ENCODE results near the gene NUFIP1.

NUFIP1 gene

DNA sequence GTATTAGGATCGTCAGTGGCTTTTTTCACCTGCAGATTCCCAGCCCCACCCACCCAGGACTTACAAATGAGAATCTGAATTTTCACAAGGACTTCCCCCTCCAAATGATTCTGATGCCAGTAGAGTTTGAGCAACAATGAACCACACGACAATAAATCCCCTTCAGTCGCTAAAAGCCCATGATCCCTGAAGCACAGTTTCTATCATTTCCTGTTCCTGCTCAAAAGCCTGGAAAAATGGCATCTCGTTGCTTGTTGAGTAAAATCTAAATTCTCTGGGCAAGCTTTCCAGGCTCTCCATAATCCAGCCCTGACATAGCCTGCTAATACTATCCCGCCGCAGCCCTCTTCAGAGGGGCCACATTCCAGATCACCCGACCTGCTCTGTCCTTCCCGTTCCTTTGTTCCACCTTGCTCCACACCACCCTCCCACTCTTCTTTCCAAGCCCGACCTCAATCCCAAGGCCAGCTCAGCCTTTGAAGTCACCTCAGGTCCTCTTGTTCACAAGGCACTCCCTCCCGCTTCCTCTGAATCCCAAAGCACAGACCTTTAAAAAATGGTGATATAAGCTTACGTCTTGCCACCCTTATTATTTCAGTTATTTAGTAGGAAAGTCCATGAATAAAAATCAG, 67.9 kb downstream of the NUFIP1 start:
- TF ChIP-seq, protein P1, sequence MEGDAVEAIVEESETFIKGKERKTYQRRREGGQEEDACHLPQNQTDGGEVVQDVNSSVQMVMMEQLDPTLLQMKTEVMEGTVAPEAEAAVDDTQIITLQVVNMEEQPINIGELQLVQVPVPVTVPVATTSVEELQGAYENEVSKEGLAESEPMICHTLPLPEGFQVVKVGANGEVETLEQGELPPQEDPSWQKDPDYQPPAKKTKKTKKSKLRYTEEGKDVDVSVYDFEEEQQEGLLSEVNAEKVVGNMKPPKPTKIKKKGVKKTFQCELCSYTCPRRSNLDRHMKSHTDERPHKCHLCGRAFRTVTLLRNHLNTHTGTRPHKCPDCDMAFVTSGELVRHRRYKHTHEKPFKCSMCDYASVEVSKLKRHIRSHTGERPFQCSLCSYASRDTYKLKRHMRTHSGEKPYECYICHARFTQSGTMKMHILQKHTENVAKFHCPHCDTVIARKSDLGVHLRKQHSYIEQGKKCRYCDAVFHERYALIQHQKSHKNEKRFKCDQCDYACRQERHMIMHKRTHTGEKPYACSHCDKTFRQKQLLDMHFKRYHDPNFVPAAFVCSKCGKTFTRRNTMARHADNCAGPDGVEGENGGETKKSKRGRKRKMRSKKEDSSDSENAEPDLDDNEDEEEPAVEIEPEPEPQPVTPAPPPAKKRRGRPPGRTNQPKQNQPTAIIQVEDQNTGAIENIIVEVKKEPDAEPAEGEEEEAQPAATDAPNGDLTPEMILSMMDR (IDR thresholded peaks at IDR 0.05; ENCODE audit: low read depth, low read length) = no peak
- no peak overlapping the region for H3K27ac ChIP-seq
- DNase-seq = no peak
- H3K4me3 ChIP-seq (ENCODE audit: low read depth, low read length) = no peak overlapping the region
- H3K27me3 ChIP-seq (ENCODE audit: insufficient read depth, low read depth, severe bottlenecking) = no peaks in the 10 kb centered on the region
- no peaks in the 10 kb centered on the region for H3K36me3 ChIP-seq
- H3K9me3 ChIP-seq (ENCODE audit: severe bottlenecking) = no peaks in the 10 kb centered on the region

DNA sequence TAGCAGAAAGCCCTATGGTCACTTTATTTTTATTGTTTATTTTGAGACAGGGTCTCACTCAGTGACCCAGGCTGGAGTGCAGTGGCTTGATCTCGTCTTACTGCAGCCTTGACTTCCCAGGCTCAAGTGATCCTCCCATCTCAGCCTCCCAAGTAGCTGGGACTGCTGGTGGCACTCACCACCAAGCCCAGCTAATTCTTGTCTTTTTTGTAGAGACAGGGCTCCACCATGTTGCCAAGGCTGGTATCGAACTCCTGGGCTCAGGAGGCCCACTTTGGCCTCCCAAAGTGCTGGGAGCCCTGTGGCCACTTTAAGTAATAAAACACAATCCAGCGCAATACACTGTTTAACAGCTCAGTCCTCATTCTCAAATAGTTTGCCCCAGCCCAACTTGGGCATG, 69.3 kb downstream of the NUFIP1 start:
- TF ChIP-seq, protein P1 (IDR thresholded peaks at IDR 0.05; ENCODE audit: low read depth, low read length) = no peak
- Histone ChIP-seq H3K4me3 (ENCODE audit: low read depth, low read length) (no peak overlapping the region), H3K27me3 (ENCODE audit: insufficient read depth, low read depth, severe bottlenecking) (no peaks in the 10 kb centered on the region), H3K27ac (no peak overlapping the region), H3K36me3 (no peaks in the 10 kb centered on the region), H3K9me3 (ENCODE audit: severe bottlenecking) (no peaks in the 10 kb centered on the region)
- DNase-seq = no peak

DNA sequence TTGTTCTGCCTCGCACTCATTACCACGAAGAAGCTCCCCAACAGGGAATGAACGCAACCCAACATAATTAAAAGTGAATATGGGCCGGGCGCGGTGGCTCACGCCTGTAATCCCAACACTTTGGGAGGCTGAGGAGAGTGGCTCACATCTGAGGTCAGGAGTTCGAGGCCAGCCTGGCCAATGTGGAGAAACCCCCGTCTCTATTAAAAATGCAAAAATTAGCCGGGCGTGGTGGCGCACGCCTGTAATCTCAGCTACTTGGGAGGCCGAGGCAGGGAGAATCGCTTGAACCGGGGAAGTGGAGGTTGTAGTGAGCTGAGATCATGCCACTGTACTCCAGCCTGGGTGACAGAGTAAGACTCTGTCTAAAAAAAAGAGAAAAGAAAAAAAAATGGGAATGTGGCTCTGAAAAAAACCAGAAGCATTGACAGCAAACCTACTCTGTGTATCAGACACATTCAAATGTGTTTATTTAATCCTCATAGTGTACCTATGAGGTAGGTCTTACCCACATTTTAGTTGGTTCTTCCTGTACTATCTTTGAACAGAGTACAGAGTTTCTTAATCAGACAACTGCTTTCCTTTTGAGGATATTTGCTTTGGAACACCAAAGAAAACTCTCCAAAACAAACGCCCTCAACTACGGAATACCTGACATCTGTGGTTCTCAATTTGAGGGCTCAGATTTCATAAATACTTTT, 70.0 kb downstream of the NUFIP1 start:
- Histone ChIP-seq H3K36me3 (no peaks in the 10 kb centered on the region), H3K27me3 (ENCODE audit: insufficient read depth, low read depth, severe bottlenecking) (no peaks in the 10 kb centered on the region), H3K9me3 (ENCODE audit: severe bottlenecking) (no peaks in the 10 kb centered on the region), H3K4me3 (ENCODE audit: low read depth, low read length) (peak overlapping the region; percentile 95), H3K27ac (no peak overlapping the region; the same call in 1 of the 2 replicates)
- TF ChIP-seq, protein P1 (IDR thresholded peaks at IDR 0.05; ENCODE audit: low read depth, low read length) = no peak
- no peak for DNase-seq

DNA sequence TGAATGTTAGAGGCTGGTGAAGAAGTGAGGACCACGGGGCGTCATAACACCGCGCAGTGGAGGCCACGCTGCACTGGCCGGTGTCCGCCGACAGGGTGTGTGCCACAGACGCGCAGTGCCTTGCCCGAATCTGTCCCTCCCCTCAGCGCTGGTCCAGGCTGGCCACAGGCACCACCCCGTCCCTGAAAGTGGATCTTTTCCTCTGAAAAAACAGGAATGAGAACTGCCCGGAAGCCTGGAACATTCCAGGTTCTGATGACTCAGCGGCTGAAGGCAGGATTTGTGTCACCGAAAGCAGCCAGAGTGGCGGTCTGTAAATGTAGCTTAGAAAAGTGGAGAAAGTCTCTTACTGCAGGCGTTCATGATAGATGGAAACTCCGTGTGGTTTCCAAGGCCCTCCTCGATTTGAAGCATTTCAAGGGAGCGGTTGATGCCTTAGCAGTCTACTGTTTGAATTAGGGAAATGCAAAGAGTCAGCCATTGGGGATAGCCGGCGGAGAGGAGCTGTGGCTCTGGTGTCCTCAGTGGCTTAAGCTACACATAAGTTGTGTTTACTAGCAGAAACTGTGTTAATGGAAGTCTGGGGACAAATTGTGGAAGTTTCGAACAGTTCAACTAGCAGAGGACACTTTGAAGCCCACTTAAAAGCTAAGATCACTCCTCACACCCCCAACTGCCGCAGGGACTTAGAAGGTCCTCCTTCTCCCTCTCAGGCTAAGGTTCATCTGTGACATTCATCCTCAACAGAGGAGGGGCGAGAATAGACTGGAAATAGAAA, 70.8 kb downstream of the NUFIP1 start:
- Histone ChIP-seq H3K27ac (peak overlapping the region; percentile 72), H3K36me3 (no peaks in the 10 kb centered on the region), H3K27me3 (ENCODE audit: insufficient read depth, low read depth, severe bottlenecking) (no peaks in the 10 kb centered on the region), H3K9me3 (ENCODE audit: severe bottlenecking) (no peaks in the 10 kb centered on the region), H3K4me3 (ENCODE audit: low read depth, low read length) (peak overlapping the region; percentile 95)
- TF ChIP-seq, protein P1 (IDR thresholded peaks at IDR 0.05; ENCODE audit: low read depth, low read length) = peak; percentile 94
- DNase-seq = peak; percentile 92

DNA sequence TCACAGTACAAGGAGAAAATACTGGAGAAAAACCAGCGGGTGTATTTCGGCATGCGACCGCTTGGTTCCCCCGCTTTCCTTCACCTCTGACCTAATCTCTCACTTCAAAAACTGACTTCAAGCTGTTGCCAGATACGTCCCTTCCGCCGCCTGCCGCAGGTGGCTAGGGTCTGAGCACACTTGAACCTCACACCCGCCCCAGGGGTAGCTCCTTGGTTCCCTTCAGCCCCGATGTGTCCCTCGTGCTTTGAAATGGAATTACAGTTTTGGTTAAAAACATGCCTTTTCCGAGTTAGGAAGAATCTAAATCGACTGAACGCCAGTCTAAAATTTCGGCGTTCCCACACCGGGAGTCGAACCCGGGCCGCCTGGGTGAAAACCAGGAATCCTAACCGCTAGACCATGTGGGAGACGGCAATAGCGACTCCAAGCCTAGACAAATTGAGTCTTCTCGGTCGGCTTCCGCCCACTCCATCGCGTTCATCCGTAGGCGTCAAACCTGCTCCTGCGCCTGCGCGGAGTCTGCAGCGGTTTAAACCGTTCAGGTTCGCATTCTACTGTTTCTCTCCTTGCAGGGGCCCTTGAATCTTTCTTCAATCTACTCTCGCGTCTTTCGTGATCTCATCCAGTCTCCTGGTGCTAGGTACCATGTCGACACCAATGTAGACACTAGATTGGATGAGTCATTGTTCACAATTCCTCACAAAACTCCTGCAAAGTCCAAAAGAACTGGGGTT, 71.5 kb downstream of the NUFIP1 start:
- Histone ChIP-seq H3K27ac (peak overlapping the region; percentile 72), H3K4me3 (ENCODE audit: low read depth, low read length) (peak overlapping the region; percentile 95), H3K27me3 (ENCODE audit: insufficient read depth, low read depth, severe bottlenecking) (no peaks in the 10 kb centered on the region), H3K9me3 (ENCODE audit: severe bottlenecking) (no peaks in the 10 kb centered on the region), H3K36me3 (no peaks in the 10 kb centered on the region)
- TF ChIP-seq, protein P1 (IDR thresholded peaks at IDR 0.05; ENCODE audit: low read depth, low read length) = 0 out of 2 replicates have a peak, but pooled peaks have one; percentile 25
- DNase-seq = peak; percentile 95

Measured in WERI-Rb-1 (cell line).